Mesothelial cell of epicardium (in vitro differentiated cells): ENCODE data around the gene BID. TPM values are rescaled to one million over a fixed set of nuclear protein-coding genes. Genes with fewer than 3 reads are reported as not detected.

Experiments used
- DNase-seq, 2 experiments: peaks; one replicate each; pipeline ENCODE4 v3.0.0; 2021; ENCODE audit warnings: low spot score in 2 of 2; ENCODE audit not compliant: unreplicated experiment in 2 of 2
- H3K27ac Mint-ChIP-seq: 2 replicates; pipeline ENCODE4 v1.8.0; 2021; ENCODE audit warnings: mixed read lengths
- H3K27me3 Mint-ChIP-seq: 2 replicates; pipeline ENCODE4 v1.8.0; 2021; ENCODE audit warnings: low read depth, mixed read lengths
- H3K36me3 Mint-ChIP-seq: 2 replicates; pipeline ENCODE4 v1.8.0; 2021; ENCODE audit warnings: mixed read lengths
- H3K4me1 Mint-ChIP-seq: 2 replicates; pipeline ENCODE4 v1.8.0; 2021; ENCODE audit warnings: mixed read lengths
- H3K4me3 Mint-ChIP-seq: 2 replicates; pipeline ENCODE4 v1.8.0; 2021; ENCODE audit warnings: mild to moderate bottlenecking, moderate library complexity, mixed read lengths
- H3K9me3 Mint-ChIP-seq: 2 replicates; pipeline ENCODE4 v1.8.0; 2021; ENCODE audit warnings: mixed read lengths
- CTCF ChIP-seq: fragments of 200-600 bp; sonication (generic); IDR thresholded peaks from one replicate; pipeline ENCODE4 v1.5.0; 2021; ENCODE audit warnings: antibody characterized with exemption; ENCODE audit not compliant: unreplicated experiment
- total RNA-seq: library from RNA; stranded (reverse); gene quantifications from 3 replicates; pipeline ENCODE4 v1.2.1, GENCODE V29; 2021

BID gene
- total RNA-seq, 1 donor from 2014 or later = 29.9 TPM

- no peaks in the 10 kb centered on the region for H3K36me3 Mint-ChIP-seq
- peaks cover 20% of the 10 kb centered on the region for H3K4me1 Mint-ChIP-seq
- H3K27me3 Mint-ChIP-seq = no peaks in the 10 kb centered on the region
- H3K4me3 Mint-ChIP-seq = no peak overlapping the region
- no peak for TF ChIP-seq CTCF
- DNase-seq = no peak
- H3K27ac Mint-ChIP-seq = no peak overlapping the region
- H3K9me3 Mint-ChIP-seq = no peaks in the 10 kb centered on the region
Measured at GRCh38 chr22:17782158-17782557, 7.9 kb upstream of the BID start.

GRCh38 chr22:17781319-17782031, 7.2 kb upstream of the BID start:
- Mint-ChIP-seq H3K4me1 (peaks cover 20% of the 10 kb centered on the region), H3K27me3 (no peaks in the 10 kb centered on the region), H3K36me3 (no peaks in the 10 kb centered on the region), H3K9me3 (no peaks in the 10 kb centered on the region), H3K4me3 (no peak overlapping the region), H3K27ac (peak overlapping the region; percentile 91)
- DNase-seq = peak in 1 of 2 experiments; percentile 55
- TF ChIP-seq CTCF = no peak

- no peaks in the 10 kb centered on the region for H3K36me3 Mint-ChIP-seq
- no peaks in the 10 kb centered on the region for H3K9me3 Mint-ChIP-seq
- H3K4me3 Mint-ChIP-seq = no peak overlapping the region
- peak overlapping the region; percentile 91 for H3K27ac Mint-ChIP-seq
- peaks cover 2% of the 10 kb centered on the region for H3K27me3 Mint-ChIP-seq
- no peak for TF ChIP-seq CTCF
- H3K4me1 Mint-ChIP-seq = peaks cover 20% of the 10 kb centered on the region
- no peak for DNase-seq
Measured at GRCh38 chr22:17780741-17781318, 6.6 kb upstream of the BID start.

- peaks cover 2% of the 10 kb centered on the region for H3K27me3 Mint-ChIP-seq
- H3K4me1 Mint-ChIP-seq = peaks cover 20% of the 10 kb centered on the region
- no peaks in the 10 kb centered on the region for H3K9me3 Mint-ChIP-seq
- no peak for DNase-seq
- no peaks in the 10 kb centered on the region for H3K36me3 Mint-ChIP-seq
- no peak overlapping the region for H3K4me3 Mint-ChIP-seq
- no peak for TF ChIP-seq CTCF
- no peak overlapping the region for H3K27ac Mint-ChIP-seq
Measured at GRCh38 chr22:17780116-17780740, 6.0 kb upstream of the BID start.

- H3K36me3 Mint-ChIP-seq = no peaks in the 10 kb centered on the region
- TF ChIP-seq CTCF = no peak
- no peak overlapping the region for H3K4me3 Mint-ChIP-seq
- no peak overlapping the region for H3K27ac Mint-ChIP-seq
- peaks cover 2% of the 10 kb centered on the region for H3K27me3 Mint-ChIP-seq
- no peaks in the 10 kb centered on the region for H3K9me3 Mint-ChIP-seq
- H3K4me1 Mint-ChIP-seq = peaks cover 20% of the 10 kb centered on the region
- DNase-seq = no peak
Measured at GRCh38 chr22:17779286-17780115, 5.2 kb upstream of the BID start.
